Measurements from ENCODE around the gene AHDC1.
"Not testable (repeated sequence)": the region's sequence is repeated elsewhere in the genome, so short reads cannot be mapped to it uniquely, and the experiment has no call there.

AHDC1 gene, protein sequence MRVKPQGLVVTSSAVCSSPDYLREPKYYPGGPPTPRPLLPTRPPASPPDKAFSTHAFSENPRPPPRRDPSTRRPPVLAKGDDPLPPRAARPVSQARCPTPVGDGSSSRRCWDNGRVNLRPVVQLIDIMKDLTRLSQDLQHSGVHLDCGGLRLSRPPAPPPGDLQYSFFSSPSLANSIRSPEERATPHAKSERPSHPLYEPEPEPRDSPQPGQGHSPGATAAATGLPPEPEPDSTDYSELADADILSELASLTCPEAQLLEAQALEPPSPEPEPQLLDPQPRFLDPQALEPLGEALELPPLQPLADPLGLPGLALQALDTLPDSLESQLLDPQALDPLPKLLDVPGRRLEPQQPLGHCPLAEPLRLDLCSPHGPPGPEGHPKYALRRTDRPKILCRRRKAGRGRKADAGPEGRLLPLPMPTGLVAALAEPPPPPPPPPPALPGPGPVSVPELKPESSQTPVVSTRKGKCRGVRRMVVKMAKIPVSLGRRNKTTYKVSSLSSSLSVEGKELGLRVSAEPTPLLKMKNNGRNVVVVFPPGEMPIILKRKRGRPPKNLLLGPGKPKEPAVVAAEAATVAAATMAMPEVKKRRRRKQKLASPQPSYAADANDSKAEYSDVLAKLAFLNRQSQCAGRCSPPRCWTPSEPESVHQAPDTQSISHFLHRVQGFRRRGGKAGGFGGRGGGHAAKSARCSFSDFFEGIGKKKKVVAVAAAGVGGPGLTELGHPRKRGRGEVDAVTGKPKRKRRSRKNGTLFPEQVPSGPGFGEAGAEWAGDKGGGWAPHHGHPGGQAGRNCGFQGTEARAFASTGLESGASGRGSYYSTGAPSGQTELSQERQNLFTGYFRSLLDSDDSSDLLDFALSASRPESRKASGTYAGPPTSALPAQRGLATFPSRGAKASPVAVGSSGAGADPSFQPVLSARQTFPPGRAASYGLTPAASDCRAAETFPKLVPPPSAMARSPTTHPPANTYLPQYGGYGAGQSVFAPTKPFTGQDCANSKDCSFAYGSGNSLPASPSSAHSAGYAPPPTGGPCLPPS (N-terminal part only)

DNA sequence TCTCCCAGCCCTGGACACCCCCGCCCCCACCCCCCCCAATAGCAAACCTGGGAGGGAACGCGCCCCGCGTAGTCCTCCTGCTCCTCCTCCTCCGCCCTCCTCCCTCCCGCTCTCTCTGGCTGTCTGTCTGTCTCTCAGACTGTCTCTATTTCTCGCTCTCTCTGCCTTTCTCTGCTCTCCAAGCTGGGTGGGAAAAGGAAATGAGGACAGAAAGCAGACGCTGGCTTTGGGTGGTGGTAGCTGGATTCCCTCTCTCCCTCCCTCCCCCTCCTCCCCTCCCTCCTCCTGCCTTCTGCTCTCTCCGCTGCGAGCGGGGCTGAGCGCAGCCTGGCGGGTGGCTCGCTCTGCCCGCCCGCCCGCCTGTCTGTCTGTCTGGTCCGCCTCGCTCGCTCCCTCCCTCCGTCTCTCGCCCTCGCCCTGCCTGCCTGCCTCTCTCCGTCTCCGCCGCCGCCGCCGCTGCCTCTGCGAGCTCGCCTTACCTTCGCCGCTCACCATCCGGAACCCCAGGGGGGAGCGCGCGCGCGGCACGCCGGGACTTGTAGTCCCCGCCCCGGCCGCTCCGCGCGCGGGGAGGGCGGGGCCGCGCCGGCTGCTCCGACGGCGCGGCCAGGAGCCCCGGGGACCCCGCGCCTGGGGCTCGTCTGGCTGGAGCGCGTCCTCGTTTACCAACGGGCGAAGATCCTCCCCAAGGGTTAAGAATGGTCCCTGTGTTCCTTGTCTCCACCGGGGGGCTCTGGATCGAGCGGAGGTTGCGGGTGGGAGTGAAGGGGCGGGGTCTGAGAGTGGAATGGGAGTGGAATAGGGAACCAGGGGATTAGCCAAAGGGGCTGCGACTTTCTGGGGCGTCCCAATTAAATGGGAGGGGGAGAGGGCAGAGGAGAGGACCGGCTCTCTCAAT, at the start of gene AHDC1:
AHDC1 (minus strand) TSS at position 464 of the 898 bp plus-strand sequence. CDS start 52,029 bp downstream, outside the sequence.
- DNase-seq (ENCODE audit: low read depth), result peak; percentile 74

DNA sequence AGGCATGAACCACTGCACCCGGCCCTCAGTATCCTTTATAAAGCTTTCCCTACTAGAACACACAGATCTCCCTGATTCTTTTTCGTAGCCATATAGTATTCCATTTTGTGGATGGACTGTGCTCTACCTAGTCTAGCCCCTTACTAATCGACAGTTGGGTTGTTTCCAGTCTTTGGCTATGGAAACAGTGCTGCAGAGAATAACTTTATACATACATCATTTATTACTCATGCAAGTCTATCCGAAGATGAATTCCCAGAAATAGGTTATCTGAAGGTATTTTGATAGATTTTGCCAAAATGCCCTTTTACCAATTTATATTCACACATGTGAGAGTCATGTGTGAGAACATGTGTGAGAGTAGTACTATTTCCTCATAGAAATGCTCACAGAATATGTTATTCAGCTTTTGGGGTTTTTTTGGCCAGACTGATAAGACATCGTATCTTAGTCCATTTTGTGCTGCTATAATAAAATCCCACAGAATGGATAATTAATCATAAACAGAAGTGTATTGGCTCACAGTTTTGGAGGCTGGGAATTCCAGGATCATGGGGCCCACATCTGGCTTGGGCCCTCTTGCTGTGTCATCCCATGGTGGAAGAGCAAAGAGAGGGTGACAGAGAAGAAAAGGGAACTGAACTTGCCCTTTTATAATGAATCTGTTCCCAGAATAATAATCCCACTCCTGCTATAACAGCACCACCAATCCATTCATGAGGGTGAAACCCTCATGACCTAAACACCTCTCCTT, 48.3 kb upstream of the AHDC1 start:
- no peak for DNase-seq (ENCODE audit: low read depth)

DNA sequence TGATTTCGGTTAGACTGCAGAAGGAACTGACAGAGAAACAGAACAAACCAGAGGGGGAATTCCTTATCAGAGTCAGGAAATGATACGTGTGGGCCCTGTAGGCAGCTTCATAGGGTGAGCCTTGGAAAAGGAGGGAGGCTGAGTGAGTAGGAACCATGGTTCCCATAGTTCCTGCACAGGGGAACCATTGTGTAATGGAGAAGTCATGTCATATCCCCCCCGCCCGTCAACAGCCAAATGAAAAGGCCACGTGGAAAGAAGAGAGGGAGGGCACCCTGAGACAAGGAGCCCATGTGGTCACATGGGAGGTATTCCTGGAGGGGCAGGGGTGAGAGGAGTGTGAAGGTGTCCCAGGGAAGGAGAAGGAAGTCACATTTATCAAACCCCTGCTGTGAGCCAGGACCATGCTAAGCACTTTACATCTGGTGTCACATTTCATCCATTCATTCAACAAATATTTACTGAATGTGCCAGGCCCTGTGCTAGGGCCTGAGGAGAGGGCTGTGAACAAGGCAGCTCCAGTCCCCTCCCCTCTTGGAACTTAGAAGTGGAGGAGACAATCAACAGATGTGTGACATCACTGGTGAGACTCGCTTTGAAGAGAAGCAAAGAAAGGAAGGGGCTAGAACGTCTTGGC, 46.7 kb upstream of the AHDC1 start:
- DNase-seq (ENCODE audit: low read depth), result no peak

DNA sequence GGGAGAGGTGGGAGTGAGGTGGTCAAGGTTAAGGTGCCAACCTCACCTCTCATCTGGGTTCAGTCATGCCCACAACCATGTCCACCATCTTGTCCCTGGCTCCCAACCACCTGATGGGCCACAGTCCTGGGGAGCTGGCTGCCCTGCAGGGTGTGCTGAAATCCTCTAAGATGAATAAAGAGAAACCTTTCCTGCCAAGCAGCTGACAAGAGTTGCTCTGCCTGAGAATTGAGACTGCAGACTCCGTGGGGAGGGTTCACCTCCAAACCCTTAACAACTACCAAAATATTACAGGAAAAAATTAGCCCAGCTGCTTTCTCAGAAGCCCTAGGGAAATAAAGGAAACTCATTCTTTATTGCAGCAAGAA, 46.2 kb upstream of the AHDC1 start:
- no peak for DNase-seq (ENCODE audit: low read depth)

DNA sequence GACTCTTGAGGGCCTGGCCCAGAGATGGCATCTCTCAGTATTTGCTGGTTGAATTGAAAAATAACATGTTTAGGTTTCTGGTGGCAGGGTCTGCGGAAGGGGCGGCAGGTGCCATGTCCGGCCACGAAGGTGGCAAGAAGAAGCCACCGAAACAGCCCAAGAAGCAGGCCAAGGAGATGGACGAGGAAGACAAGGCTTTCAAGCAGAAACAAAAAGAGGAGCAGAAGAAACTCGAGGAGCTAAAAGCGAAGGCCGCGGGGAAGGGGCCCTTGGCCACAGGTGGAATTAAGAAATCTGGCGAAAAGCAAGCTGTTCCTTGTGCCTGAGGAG, 45.3 kb upstream of the AHDC1 start:
- no peak for DNase-seq (ENCODE audit: low read depth)

DNA sequence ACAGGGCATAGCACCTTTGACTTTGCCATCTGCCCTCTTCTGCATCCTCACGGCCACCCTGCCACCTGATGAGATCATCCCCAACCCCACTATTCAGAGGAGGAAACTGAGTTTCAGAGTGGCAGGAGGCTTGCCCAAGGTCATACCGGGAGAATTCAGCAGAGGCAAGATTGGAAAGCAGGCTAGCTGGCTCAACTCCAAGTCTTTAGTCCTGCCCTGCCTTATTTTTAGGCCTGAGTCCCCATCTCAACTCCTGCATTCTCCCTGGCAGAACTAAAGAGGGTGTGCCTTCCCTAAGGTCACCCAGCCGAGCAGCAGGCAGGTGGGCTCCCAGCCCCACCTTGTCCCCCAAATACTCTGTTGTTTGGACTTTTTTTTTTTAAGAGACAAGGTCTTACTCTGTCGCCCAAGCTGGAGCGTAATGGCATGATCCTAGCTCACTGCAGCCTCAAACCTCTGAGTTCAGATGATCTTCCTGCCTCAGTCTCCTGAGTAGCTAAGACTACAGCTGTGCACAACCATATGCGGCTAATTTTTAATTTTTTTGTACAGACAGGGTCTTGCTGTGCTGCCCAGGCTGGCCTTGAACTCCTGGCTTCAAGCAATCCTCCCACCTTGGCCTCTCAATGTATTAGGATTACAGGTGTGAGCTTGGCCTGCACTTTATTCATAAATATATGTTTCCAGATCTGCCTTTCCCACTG, 44.8 kb upstream of the AHDC1 start:
- no peak for DNase-seq (ENCODE audit: low read depth)

DNA sequence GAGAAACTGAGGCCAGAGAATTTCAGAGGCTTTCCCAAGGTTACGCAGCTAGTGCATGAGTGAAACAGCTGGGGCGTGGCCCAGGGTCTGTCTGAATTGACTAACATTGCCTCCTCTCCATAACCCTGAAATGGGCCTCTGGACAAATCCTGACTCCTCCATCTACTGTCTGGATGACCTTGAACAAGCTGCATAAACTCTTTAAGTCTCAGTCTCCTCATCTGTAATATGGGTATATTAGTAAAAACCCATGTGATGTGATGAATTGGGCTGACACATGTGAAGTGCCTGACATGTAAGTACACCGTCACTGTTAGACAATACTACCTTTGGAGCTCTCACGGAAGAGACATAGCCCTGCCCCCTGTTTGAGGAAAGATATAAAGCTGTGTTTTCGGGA, 43.4 kb upstream of the AHDC1 start:
- no peak for DNase-seq (ENCODE audit: low read depth)

DNA sequence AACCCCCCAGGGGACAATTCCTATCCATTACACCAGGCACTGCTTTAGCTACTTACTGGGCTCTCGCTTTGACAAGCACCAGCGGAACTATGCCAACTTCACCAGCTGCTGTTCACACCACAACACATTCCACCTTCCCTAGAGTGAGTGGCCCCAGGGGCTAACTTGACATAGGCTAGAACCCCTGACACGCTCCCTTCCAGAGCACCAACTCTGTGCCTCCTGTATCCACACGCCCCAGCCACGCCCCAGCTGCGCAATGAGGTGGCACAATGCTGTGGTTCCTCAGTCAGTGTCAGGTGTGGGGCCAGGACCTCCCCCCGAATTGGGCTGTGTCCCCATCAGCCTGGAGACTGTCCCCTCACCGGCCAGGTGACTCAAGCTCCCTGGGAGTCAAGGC, 42.7 kb upstream of the AHDC1 start:
- DNase-seq (ENCODE audit: low read depth), result no peak

DNA sequence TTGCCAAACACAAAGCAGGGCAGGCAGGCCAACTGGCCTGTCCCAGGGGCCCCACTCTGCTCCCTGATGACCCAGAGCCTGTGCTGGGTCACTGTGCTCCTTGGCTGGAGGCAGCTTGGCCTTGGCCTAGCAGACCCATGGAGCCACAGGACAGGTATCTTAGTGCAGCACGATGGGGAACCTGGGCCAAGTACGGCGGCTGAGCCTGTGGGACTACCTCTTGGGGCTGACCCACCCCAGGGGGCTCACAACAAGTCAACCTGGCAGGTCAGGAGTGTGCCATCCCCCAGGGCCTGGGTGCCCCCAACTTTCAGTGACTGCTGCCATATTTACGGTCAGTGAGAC, 41.1 kb upstream of the AHDC1 start:
- DNase-seq (ENCODE audit: low read depth), result no peak

DNA sequence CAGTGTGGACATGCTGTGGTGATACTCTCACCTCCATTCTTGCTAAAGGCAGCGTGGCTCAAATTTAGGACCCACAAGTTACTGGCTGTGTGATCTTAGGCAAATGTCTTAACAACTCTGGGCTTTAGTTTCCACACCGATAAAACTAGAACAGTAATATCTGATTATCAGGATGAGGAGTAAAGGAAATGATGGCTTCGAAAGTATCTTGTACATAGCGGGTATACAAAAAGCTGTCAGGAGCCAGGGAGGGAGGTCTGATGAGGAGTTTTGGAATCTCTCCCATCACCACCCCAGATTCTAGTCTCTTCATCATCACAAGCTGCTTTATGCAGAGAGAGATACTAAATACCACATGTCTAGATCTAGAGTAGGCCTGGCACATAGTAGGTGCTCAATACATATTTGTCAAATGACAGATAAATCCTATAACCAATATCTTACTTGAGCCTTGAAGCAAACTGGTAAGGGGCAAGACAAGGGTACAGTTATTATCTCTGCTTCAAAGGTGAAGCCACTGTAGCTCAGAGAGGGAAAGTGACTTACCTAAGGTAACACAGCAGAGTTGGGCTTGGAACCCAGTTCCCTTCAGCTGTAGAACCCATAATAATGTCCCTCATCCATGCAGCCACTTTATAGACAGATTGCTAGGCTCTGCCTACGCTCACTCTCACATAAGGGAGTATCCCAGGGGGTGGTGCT, 40.6 kb upstream of the AHDC1 start:
- no peak for DNase-seq (ENCODE audit: low read depth)

DNA sequence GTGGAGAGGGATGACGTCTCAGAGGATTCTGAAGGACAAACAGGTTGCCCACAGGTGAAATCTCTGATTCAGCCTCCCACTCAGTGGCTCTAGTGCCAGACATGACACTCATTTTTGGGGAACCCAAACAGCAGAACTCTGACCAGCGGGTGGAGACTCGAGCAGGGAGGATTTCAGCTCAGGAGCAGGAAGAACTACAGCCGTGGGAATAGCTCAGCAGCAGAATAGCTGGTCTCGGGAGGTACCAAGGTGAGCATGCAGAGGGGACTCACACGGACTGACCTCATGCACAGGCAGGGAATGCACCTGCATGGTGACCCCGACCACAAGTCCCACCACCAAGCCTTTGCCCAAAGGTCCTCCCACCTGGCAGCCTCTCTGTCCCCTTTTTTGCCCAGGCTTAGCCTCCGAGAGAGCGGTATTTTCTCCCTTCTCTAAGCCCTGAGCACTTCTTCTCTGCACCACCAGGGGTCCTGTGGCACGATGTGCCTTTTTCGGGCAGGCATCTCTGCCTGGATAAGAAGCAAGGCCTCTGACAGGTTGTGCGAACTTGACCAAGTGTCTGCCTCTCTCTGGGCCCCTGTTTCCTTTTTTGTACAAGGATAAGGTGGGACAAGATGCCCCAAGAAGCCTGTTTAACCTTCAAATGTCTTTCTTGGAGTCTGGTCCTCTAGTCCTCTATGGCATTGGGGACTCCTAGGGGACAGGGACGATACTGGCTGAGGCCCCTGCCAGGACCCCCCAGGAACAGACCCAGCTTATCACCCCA, 39.8 kb upstream of the AHDC1 start:
- DNase-seq (ENCODE audit: low read depth), result no peak

DNA sequence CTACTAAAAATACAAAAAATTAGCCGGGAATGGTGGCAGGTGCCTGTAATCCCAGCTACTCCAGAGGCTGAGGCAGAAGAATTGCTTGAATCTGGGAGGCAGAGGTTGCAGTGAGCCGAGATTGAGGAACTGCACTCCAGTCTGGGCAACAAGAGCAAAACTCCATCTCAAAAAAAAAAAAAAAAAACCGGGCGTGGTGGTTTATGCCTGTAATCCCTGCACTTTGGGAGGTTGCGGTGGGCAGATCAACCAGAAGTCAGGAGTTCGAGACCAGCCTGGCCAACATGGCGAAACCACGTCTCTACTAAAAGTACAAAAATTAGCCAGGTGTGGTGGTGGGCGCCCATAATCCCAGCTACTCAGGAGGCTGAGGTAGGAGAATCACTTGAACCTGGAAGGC, 36.6 kb upstream of the AHDC1 start:
- DNase-seq (ENCODE audit: low read depth), result not testable (repeated sequence)

DNA sequence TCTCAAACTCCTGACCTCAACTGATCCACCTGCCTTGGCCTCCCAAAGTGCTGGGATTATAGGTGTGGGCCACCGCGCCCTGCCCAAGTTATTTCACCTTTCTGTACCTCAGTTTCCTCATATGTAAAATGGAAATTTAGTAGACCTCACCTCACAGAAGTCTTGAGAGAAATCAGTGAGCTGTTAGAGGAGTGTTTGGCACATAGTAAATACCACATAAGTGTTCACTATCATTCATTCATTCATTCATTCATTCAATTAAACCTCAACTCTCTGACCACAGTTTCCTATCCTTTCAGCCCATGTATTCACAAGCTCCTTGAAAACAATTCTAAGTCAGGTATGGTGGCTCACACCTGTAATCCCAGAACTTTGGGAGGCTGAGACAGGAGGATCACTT, 34.9 kb upstream of the AHDC1 start:
- DNase-seq (ENCODE audit: low read depth), result no peak

DNA sequence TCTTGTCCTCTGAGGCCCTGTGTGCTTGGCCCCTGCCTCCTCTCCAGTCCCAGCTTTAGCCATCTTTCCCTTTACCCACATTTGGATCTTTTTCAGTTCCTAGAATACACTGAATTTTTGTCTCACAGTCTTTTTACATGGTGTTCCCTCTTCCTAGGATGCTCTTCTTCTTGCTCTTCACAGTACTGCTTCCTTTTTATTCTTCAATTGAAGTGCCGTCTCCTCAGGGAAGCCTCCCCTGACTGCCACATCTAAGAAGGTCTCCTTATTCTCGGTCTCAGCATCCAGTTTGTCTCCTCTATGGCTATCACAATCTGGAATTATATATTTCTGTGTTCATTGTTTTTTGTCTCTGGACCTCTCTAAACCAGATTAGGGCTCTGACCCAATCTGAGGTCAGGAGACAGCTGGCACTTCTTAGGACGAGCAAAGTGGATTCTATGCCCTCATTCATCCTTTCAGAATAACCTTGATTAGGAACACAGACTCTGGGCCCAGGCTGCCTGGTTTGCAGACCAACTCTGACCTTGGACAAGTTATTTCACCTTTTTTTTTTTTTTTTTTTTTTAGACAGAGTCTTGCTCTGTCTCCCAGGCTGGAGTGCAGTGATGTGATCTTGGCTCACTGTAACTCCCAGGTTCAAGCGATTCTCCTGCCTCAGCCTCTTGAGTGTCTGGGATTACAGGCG, 34.2 kb upstream of the AHDC1 start:
- no peak for DNase-seq (ENCODE audit: low read depth)

DNA sequence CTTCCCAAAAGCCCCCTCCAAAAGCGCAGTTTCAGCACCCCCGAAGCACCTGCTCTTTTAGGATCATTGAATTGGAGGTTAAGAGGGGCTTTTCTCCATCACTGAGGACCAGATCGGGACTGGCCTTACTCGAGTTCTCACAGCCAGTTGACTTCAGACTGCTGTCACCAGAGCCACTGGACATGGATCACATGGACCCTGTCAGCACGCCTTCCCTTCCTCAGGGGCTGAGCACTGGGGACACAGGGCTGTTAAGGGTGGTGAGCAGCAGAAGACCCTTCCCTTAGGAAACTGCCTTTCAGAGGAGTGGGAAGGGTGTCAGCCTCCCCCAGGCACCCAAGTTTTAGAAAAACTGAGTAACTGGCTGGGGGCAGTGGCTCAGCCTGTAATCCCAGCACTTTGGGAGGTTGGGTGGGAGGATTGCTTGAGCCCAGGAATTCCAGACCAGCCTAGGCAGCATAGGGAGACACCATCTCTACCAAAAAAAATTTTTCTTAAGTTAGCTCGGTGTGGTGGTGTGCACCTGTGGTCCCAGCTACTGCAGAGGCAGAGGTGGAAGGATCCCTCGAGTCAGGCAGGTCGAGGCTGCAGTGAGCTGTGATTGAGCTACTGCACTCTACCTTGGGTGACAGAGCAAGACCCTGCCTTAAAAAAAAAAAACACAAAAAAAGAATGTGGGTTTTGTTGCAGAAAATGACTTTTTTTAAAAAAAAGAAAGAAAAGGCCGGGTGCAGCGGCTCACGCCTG, 31.6 kb upstream of the AHDC1 start:
- no peak for DNase-seq (ENCODE audit: low read depth)

DNA sequence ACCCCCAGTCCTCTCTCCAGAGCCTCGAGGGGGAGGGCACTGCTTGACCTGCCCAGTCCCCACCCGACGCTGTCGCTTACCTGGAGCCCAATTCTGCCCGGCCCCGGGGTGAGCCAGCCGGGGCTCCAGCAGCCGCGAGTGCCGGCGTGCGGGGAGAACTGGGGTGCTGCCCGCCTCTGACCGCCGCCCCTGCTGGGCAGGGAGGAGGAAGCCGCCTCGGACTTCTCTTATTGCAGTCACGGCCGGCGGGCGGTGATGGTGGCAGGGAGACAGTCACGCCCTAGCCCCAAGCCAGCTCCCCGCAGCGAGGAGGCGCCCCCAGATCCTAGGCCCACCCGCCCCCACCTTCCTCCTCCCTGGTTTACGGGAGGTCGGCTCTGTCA, 31.0 kb upstream of the AHDC1 start, which contains the start of gene FGR:
FGR (minus strand) TSS at position 201 of the 383 bp plus-strand sequence. CDS start 11,269 bp downstream, outside the sequence.
- DNase-seq (ENCODE audit: low read depth), result no peak
